ENCODE results near the gene SF3B2.
A peak's percentile ranks its signal among the peaks of the same experiment; 100 is the strongest.

- TF ChIP-seq CTCF (IDR thresholded peaks at IDR 0.05; ENCODE audit: low read depth, low read length, missing input control) (no peak), ZBTB33 (IDR thresholded peaks at IDR 0.05) (no peak), GABPA (IDR thresholded peaks at IDR 0.05 in 1 of 2, conservative IDR thresholded peaks at IDR 0.05 in 1 of 2) (no peak), MAX (IDR thresholded peaks at IDR 0.05) (no peak), REST (IDR thresholded peaks at IDR 0.05) (peak; percentile 23)
Measured at GRCh38 chr11:66052664-66052982, 459 bp downstream of the SF3B2 start.

All from liver (tissue), 3 donors.